ENCODE measurements around the gene CD47.

- TF ChIP-seq CTCF (IDR thresholded peaks at IDR 0.05) (no peak), POLR2A (IDR thresholded peaks at IDR 0.05) (no peak)
Measured at GRCh38 chr3:108090049-108090700, 656 bp downstream of the CD47 start.
